ENCODE data around the gene SLC38A9. TPM values are rescaled to one million over a fixed set of nuclear protein-coding genes. Genes with fewer than 3 reads are reported as not detected.

Gene SLC38A9
- total and polyA plus RNA-seq, 2 of the 8 experiments (the other 6 are each of a cell fraction or from before 2014, with no cell fraction given) = 29.2 to 43.7 TPM

DNA sequence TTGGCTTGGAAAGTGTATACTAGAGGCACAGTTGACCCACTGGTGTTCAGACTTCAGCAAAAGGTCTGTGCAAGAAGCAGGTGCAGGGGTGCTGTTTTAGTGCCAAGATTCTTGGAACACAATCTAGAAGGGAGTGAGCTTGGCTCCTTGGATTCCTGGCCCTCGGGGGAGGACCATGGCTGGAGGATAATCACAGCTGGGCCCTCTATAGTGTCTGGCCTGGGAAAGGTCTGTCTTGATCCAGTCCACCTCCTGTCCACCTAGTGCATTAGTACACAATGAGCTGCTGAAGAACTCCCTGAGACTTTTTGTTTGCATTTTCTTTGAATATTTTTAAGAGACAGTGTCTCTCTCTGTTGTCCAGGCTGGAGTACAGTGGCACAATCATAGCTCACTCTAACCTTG lies 126.9 kb downstream of the SLC38A9 start:
- no peak for FAIRE-seq
- H2BK12ac ChIP-seq (ENCODE audit: low read depth, low read length) = no peak overlapping the region
- ChIA-PET CTCF (ENCODE audit: partially characterized antibody) (no interaction called here), POLR2A (ENCODE audit: partially characterized antibody) (interaction anchor here (0.6 kb wide), 1 partner anchor 82 kb away, joined by 6 read pairs; no protein-coding TSS in a partner anchor)
- H3K27ac ChIP-seq (ENCODE audit: low read depth, low read length) = no peak overlapping the region
- H2AK5ac ChIP-seq (ENCODE audit: low read depth, low read length) = no peak overlapping the region
- H2BK15ac ChIP-seq (ENCODE audit: low read length) = 0 out of 2 replicates have a peak overlapping the region, but pooled peaks have one; percentile 72
- H4K5ac ChIP-seq (ENCODE audit: insufficient read length, low read depth, low read length) = no peak overlapping the region
- no peak overlapping the region for H3K14ac ChIP-seq (ENCODE audit: insufficient read length)
- no peaks in the 10 kb centered on the region for H3K27me3 ChIP-seq (replicated peaks in 1 of 4; ENCODE audit: control insufficient read depth in 3 of 4, extremely low read depth in 1 of 4, insufficient read depth in 3 of 4, low read length in 3 of 4)
- no peaks in the 10 kb centered on the region for H3K79me1 ChIP-seq (ENCODE audit: low read depth, low read length)
- WGBS, 2 experiments (ENCODE audit: extremely low coverage in 1 of 2, insufficient coverage in 1 of 2, insufficient read length in 1 of 2, insufficient replicate concordance in 2 of 2, low coverage in 1 of 2, low lambda C conversion rate in 2 of 2, missing lambda C conversion rate in 1 of 2) = 100% methylated on average over 1 of the region's 1 CpG; no CpG with 5 or more reads in 1 of the 2 experiments
- H2AFZ ChIP-seq (ENCODE audit: low read length) = no peak overlapping the region
- no peak overlapping the region for H3K23ac ChIP-seq (ENCODE audit: insufficient read length)
- H2BK120ac ChIP-seq (replicated peaks; ENCODE audit: low read depth, low read length) = no peak overlapping the region
- H3K9ac ChIP-seq (replicated peaks in 1 of 4; ENCODE audit: extremely low read depth in 1 of 4, low read depth in 3 of 4, low read length in 3 of 4) = 0 out of 7 replicates have a peak overlapping the region, but pooled peaks of 1 of the 4 experiments have one; percentile 3
- no peak overlapping the region for H2BK5ac ChIP-seq (ENCODE audit: low read depth, low read length)
- no peak overlapping the region for H3K4me2 ChIP-seq (ENCODE audit: insufficient read depth in 1 of 2, low read depth in 2 of 2, low read length in 2 of 2)
- H3K9me3 ChIP-seq (ENCODE audit: insufficient read depth in 2 of 2, low read depth in 1 of 2, low read length in 1 of 2) = no peaks in the 10 kb centered on the region
- H3K4ac ChIP-seq (replicated peaks; ENCODE audit: insufficient read length, low read depth, low read length) = no peak overlapping the region
- no peaks in the 10 kb centered on the region for H4K20me1 ChIP-seq (replicated peaks in 1 of 2; ENCODE audit: control insufficient read depth in 1 of 2, insufficient read depth in 2 of 2, low read length in 2 of 2)
- no peaks in the 10 kb centered on the region for H3K79me2 ChIP-seq (ENCODE audit: control insufficient read depth in 1 of 2, insufficient read depth in 2 of 2, low read length in 2 of 2)
- H3K23me2 ChIP-seq (ENCODE audit: low read depth, low read length) = no peaks in the 10 kb centered on the region
- H4K91ac ChIP-seq (replicated peaks; ENCODE audit: insufficient read length, low read length) = no peak overlapping the region
- no peak overlapping the region for H2BK20ac ChIP-seq (ENCODE audit: low read length)
- no peak overlapping the region for H3K56ac ChIP-seq (replicated peaks; ENCODE audit: insufficient read length, low read depth, low read length)
- H3K36me3 ChIP-seq (ENCODE audit: control insufficient read depth in 2 of 4, insufficient read depth in 4 of 4, low read length in 3 of 4) = no peaks in the 10 kb centered on the region
- DNase-seq (ENCODE audit: low read depth in 1 of 2, low spot score in 2 of 2) = no peak
- no peak overlapping the region for H4K8ac ChIP-seq (ENCODE audit: extremely low read depth, insufficient read depth, low read length)
- H3K4me1 ChIP-seq (replicated peaks in 1 of 4; ENCODE audit: control insufficient read depth in 3 of 4, insufficient read depth in 4 of 4, low read length in 3 of 4) = no peaks in the 10 kb centered on the region
- no peak overlapping the region for H3K18ac ChIP-seq (ENCODE audit: extremely low read depth, low read length)
- H3K4me3 ChIP-seq (ENCODE audit: extremely low read depth in 1 of 4, insufficient read depth in 2 of 4, low read depth in 3 of 4, low read length in 4 of 4) = no peak overlapping the region
- TF ChIP-seq POLR2AphosphoS5 (IDR thresholded peaks at IDR 0.05; ENCODE audit: low read depth, low read length) (no peak), TEAD4 (IDR thresholded peaks at IDR 0.05; ENCODE audit: low read depth, low read length) (no peak), JUND (IDR thresholded peaks at IDR 0.05; ENCODE audit: low read length) (no peak), KDM5A (IDR thresholded peaks at IDR 0.05; ENCODE audit: low read length) (no peak), NRF1 (IDR thresholded peaks at IDR 0.05; ENCODE audit: low read depth, low read length) (no peak), PHF8 (conservative IDR thresholded peaks at IDR 0.05; ENCODE audit: low read depth, low read length) (no peak), BCL11A (IDR thresholded peaks at IDR 0.05; ENCODE audit: low read depth in 2 of 2, low read length in 2 of 2) (no peak), SIRT6 (IDR thresholded peaks at IDR 0.05; ENCODE audit: low read length) (no peak), RAD21 (IDR thresholded peaks at IDR 0.05 in 1 of 2, conservative IDR thresholded peaks at IDR 0.05 in 1 of 2; ENCODE audit: low read depth in 2 of 2, low read length in 2 of 2) (no peak), POLR2A (IDR thresholded peaks at IDR 0.05; ENCODE audit: control extremely low read depth in 1 of 2, low read depth in 2 of 2, low read length in 2 of 2) (no peak), ZNF274 (IDR thresholded peaks at IDR 0.05; ENCODE audit: borderline replicate concordance, extremely low read depth, low read length) (no peak), CHD2 (IDR thresholded peaks at IDR 0.05; ENCODE audit: low read length) (no peak), BRCA1 (IDR thresholded peaks at IDR 0.05; ENCODE audit: low read depth, low read length) (no peak), GABPA (IDR thresholded peaks at IDR 0.05; ENCODE audit: borderline replicate concordance, insufficient read depth, low read length) (no peak), EP300 (IDR thresholded peaks at IDR 0.05; ENCODE audit: borderline replicate concordance in 1 of 2, low read depth in 2 of 2, low read length in 2 of 2) (no peak), CHD1 (IDR thresholded peaks at IDR 0.05; ENCODE audit: low read depth, low read length) (no peak)

Data from H1 (cell line).